Right forelimb (tissue), 1 donor: ENCODE results near the gene TMEM156.
A peak's percentile ranks its signal among the peaks of the same experiment; 100 is the strongest.
"Not testable (repeated sequence)": the region's sequence is repeated elsewhere in the genome, so short reads cannot be mapped to it uniquely, and the experiment has no call there.

Experiments
- DNase-seq: peaks from one replicate; pipeline ENCODE4 v3.0.0-alpha.2; 2018

The TMEM156 gene

DNA sequence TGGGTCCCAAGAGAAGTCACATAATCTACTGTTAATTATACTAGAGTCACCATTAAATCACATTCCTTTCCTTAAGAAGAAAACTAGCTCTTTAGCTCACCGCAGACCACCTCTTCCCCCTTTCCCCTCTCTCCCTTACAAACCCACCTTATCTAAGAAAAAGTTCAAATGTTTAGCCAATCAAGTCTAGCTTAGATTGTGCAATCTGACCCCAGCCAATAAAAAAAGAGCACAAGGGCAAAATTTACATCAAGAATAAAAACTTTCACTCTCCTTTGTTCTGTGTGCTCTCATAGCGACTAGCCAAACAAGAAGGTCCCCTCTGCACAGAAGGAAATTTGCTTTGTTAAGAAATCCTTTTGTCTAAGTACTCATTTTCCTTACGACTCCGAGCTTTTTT lies 76.3 kb downstream of the TMEM156 start:
- no peak for DNase-seq

DNA sequence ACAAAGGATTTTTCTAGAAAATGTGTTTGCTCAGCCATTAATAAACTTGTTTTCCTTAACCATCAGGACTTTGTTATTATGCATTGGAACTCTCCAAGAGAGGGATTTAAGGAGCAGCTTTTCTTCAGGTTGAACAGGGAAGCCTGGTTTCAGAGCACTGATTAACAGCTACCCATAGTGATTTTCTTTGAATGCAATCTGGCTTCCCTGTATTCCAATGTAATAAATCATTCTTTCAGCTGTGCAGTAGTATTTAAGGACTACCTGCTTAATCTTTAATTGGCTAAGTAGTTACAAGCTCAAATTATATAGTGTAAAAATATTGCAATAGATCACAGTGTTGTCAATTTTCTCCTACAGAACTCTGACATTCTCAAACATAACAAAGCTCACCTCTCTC lies 77.5 kb downstream of the TMEM156 start:
- no peak for DNase-seq

DNA sequence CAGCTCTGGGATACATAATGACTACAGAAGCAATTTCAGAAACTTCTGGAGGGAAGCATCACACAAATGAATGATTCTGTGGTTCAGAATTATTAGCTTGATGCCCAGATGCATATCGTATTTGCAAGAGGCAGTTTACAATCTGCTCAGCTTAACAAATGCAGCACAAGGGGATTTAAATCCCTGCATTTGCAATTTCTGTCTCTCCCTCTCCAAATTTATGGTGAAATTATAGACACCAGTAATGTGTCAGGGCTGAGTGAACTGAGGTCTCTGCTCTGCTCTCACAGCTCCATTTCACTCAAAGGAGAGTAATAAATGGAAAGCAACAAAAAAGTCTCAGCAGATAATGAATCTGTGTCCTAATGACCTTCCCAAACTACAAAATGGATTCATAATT lies 80.2 kb downstream of the TMEM156 start:
- no peak for DNase-seq

DNA sequence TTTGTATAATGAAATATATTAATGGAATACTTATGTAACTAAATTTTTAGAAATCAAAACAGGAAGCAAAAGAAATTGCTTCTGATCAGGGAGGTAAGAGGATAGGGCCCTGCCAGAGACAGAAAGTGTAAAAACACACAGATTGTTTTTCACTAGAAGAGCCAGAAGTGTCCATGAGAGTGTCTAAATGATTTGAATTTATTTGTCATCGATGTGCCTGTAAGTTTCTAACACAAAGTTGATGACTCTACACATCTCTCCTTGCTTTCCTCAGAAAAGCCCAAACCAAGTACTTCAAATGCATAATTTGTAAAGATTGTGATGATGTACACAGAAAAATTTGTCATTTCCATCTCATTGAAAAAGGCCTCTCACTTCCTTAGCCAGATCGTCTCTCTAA lies 80.6 kb downstream of the TMEM156 start:
- no peak for DNase-seq

DNA sequence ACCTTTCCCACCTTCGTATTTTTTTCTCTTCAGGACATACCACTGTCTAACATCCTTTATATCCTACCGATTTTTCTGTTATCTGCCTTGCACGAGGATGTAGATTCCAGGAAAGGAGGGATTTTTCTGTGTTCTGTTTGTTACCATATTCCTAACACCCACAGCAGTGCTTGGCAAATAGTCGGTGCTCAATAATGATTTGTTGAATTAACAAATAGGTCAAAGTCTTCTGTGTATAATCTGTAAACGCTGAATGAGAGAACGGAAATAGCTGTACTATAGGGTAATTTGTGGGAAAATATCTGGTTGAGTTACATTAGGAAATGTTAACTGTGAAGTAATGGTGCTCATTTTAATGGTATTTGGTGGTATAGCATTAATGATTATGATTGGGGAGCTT lies 81.5 kb downstream of the TMEM156 start:
- DNase-seq = no peak

DNA sequence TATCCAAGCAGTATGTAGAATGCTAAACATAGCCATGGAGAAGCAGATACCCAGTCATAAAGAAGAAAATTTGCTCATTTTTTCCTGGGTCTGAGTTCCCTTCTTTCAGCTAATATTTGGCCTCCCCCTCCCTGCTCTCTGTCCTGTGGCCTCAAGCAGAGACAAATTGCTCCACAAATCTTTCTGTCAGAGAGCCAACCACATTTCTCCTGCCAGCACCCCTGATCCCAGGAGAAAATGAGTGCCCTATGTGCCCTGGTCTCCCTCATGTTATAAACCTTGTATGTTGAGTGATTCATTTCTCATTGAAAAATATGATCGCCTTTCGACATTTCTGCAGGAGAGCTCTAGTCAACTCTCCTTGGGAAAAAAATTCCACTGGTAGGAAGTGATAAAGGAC lies 82.0 kb downstream of the TMEM156 start:
- DNase-seq = no peak

DNA sequence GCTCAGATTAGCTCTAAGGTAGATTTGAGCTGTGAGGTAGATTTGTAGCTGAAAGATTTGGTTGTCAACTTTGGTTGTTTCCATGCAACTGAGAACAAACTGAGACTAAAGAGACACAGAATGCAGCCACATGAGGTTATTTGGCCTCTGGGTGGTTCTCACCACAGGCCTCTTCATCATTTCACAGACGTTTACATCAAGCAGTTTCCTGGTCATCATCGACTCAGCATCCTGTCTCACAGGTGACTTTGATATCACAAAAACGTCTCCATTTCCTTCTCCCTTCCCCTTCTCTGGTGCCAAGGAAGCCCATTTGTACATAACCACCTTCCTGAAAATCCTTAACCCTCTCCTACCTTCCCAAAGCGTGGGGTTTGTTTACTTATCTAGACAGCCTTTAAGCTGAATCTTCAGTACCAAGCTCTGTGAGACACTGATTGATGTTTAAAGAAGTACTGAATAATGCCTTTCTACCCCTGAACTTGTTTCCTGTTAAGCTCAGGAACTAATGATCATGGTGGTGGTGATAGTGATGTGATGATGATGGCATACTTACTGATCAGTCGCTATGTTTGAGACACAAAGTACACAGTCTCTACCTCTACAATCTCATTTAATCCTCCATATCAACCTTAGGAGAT lies 82.7 kb downstream of the TMEM156 start:
- DNase-seq = no peak

DNA sequence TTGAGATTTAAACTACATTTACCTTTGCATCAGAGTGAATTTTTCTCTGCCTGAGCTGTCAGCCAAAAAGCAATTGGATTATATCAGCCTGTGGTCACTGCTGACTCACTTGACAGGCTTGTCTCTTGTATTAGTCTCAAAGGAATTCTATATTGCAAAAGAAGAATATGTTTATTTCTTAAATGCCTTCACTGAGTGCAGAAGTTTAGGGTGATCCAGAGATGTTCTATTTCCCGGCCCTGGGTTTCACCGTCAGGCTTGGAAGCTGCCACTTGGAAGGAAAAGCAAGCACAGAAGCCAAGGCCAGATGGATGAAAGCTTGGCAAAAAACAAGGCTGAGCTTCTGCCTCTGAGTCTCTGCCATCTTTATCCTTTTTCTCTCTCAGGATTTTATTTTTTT lies 83.7 kb downstream of the TMEM156 start:
- no peak for DNase-seq

DNA sequence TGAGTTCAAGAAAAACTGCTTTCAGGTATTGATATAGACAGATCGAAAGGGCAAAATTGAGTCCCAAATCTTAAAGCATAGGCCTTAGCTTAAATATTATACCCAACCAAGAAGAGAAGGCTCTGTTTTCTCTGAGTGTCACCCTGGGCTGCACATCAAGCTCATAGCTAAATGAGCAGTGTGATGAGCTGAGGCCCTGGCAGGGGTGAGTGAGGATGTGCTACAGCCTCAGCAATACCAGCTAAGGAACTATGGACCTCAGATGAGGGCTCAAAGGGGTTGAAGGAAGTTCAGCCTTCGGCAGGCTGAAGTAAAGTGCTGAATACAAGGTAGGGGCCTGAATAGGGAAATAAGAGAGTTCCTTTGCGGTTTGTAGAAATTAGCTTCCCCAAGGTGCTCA lies 85.3 kb downstream of the TMEM156 start:
- DNase-seq = no peak

DNA sequence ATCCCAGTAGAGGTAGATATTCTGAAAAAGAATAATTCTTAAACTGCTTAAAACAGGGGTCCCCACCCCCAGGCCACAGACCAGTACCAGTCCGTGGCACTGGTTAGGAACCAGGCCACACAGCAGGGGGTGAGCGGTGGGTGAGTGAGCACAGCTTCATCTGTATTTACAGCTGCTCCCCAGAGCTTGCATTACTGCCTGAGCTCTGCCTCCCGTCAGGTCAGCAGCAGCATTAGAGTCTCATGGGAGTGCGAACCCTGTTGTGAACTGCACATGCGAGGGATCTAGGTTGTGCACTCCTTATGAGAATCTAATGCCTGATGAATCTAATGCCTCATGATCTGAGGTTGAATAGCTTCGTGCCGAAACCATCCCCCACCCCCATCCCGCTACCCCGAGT lies 87.8 kb downstream of the TMEM156 start:
- no peak for DNase-seq

DNA sequence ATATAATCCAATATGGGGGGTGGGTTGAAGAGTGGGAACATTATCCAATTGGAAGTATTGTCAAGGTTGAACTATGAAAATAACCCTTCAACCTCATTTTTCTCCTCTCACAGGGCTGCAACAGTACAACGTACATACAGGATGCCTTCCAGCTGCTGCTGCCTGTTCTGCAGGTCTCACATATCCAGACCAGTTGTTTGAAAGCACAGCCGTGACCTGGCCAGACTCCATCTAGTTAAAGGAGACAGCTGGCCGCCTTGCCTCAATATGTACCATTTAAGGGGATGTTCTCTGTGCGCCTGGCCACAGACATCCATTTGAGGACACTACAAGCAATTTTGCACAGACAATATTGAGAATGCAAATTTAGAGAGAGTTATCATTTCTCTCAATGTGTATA lies 88.9 kb downstream of the TMEM156 start:
- DNase-seq = peak; percentile 76

DNA sequence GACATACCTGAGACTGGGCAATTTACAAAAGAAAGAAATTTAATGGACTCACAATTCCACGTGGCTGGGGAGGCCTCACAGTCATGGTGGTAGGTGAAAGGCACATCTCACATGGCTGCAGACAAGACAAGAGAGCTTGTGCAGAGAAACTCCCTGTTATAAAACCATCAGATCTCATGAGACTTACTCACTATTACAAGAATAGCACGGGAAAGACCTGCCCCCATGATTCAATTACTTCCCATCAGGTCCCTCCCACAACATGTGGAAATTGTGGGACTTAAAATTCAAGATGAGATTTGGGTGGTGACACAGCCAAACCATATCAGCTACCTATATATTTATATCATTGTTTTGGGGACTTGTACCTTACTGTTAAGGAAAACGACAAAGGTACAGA lies 90.3 kb downstream of the TMEM156 start:
- not testable (repeated sequence) for DNase-seq

DNA sequence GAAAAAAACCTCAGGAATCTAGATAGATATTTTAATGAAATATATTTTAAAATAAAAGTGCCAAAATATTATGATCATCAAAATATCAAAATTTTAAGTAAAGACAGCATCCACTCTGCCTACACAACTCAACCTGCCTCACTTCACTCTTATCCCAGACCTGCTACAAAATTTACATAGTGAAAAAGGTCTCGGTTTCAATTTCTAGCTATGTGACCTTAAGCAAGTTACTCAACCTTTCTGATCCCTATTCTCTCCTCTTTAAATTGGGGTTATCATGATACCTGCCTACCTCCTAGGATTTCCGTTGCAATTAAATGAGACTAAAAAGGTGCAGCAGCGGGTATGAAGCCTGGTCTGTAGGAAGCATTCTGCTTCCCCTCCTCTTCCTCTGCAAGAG lies 91.7 kb downstream of the TMEM156 start:
- no peak for DNase-seq

DNA sequence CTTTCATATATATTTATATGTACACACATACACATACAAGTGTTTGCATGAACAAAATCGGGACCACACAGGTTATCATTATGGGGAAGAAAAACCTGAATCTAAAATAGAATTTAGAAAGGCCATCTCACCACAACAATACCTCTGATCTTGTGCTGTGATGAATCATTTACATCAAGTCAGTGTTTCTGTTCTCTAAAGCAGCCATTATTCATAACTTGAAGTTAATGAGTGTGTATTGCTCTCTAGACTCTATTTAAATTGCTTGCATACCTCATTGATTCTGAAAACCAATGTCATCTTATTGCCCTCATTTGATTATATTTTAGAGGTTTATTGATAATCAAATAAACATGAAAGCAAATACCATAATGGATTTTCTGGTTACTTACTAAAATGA lies 93.0 kb downstream of the TMEM156 start:
- DNase-seq = no peak

DNA sequence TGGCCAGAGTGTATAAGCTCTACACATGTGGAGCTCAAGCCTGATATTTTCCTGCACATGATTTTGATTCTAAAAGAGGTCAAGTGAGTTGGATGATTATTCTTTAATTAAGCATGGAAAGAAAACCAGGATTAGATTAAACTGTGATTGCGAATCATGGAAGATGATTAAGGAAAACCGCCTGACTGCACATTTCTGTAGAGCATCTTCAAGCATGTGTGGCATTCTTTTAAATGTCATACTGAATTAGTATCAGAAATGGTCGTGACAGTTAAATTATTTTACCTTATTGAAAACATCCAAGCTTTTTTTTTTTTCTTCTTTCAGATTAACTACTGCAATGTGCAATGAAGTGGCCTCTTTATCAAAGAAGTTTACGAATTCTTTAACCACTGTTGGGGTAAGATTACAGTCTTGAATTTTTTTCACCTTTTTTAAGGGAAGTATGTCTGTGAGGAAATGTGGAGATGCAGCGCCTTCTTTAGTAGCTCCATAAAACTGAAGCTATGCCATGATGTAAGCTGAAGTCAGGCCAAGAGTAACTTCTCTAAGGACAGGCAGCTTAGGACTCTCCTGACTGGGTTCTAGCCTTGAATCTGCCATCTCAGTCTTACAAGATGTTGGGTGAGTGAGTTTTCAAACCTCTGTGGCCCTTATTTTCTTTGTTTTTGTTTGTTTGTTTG lies 96.7 kb downstream of the TMEM156 start:
- DNase-seq = no peak

DNA sequence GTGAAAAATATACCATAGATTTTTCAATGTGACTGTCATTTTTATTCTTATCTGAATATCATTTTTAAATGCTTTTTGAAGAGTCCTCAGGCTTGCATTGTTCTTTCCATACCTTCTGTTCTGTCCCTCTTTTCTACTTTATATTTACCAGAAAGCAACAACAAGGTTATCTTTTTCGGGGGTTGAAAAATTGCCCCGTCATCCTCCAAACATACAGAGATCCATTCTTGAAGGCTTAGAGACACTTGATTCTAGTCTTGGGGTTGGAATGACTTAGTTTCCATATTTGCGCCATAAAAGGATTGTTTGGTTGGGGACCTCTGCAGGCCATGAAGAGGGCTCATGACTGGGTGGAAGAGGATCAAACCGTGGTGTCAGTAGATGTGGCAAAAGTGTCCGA lies 101.1 kb downstream of the TMEM156 start:
- no peak for DNase-seq

DNA sequence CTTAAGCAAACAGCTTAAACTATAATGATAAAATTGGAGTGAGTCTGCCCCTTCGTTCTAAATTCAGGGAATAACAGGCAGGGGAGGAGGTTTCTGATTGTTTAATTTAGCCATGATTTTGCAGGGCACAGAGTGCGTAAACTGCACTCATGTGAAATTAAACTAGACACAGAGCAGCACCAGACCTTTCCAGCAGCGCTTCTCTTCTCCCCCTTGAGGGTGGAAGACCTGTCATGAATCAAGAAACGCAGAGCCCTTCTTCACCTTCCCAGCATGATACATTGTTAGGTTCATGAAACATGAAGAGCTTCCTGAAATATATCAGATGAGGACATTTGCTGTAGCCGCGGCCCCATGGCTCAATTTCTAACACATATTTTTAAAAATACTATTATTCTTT lies 101.5 kb downstream of the TMEM156 start:
- no peak for DNase-seq

DNA sequence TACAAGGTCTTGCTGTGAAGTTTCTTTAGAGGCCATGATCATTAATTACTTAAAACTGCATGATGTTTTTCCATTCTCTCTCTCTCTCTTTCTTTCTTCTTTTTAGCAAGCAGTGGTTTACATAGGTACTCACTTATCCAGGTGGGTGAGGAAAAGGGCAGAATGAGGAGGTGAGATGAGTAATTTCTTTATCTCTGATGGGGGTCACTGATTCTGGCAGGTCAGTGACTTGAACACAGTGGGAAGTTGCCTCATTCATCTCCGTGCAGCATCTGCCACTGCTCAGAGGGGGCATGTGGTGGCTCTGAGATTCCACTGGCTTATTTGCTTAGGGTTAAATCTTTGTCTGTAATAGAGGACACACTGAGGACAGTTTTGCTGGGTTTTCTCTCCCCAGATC lies 102.0 kb downstream of the TMEM156 start:
- DNase-seq = no peak

DNA sequence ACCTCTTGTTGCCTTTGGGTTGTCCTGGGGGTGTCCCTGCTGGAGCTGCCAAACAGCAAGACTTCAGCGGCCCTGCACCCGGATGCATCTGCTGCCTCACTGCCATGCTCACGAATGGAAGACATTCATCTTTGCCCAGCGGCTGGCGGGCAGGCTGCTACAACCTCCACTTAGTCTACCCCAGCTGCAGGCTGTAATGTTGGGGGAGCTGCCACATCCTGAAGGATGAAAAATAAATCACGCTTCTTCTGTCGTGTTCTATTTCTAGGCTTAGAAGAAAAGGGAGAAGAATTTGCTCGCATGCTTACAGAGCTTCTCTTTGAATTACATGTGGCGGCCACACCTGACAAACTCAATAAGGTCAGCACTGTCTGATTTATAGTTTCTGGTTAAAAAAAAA lies 103.2 kb downstream of the TMEM156 start:
- no peak for DNase-seq

DNA sequence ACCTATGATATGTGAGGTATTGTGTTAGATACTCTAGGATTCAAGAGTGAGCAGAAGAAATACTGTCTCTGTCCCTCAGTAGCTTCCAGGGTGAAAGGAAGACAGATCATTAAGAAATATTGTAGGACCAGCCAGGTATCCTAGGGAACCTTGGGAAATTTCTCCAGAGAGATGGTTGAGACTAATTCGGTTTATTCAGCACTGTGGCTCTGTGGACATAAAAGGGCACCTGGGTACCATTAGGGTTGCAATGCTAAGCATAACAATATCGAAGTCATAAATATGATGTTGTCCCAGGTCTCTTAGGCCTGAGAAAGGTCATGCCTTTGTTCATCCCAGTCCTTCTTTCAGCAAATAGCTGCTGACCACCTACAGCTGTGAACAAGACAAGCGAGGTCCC lies 103.6 kb downstream of the TMEM156 start:
- no peak for DNase-seq

DNA sequence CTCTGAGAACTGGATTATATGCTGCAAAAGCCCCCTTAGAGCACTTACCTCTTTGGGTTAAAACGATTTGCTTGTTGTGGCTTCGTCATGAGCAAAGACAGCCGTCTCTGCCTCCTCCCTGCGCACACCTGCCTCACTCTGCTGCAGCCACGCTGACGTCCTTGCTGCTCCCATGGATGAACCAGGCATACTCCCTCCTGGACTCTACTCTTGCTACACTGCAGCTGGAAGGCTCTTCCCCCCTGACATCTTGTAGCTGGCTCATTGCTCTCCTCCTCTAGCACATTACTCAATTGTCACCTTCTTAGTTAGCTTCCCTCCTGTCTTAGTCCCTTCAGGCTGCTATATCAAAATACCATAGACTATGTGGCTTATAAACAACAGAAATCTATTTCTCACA lies 105.3 kb downstream of the TMEM156 start:
- DNase-seq = no peak

DNA sequence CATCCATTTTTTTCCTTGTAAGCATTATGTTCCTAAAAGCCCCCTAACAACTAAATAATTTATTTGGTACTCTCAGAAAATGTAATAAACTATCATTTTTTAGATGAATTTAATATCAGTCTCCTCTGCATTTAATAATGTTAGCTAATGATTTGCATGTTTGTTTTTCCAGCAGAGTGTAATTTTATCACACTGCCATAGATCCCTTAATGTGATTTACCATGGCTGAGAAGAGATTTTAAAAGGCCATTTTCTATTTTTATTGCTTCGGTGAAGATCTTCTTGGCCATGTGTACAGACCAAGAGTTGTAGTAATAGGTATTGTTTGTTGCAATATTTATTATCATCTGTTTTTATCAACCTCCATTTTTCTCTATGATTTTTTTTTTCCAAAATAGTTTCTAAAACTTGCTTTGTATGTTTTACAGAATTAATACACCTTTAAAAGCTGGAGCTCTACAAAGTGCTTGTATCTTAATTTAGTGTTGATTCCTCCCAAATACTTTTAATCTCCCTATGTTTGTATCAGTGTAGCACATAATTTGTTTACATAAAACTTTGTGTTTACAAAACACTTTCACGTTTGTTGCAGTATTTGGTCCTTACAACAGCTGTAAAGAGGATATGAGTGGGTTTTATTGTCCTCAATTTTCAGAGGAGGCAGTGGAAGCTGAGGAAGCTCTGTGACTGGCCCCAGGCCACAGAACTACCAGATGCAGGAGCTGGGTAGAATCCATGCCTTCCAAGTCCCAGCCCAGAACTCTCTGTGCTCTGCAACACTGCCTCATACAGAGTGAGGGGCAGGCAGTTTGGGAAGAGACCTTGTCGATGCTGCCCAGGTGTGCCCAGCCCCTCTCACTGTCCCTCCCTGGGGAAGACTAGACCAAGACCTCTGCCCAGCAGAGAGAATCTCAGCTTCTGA lies 106.5 kb downstream of the TMEM156 start:
- DNase-seq = no peak

DNA sequence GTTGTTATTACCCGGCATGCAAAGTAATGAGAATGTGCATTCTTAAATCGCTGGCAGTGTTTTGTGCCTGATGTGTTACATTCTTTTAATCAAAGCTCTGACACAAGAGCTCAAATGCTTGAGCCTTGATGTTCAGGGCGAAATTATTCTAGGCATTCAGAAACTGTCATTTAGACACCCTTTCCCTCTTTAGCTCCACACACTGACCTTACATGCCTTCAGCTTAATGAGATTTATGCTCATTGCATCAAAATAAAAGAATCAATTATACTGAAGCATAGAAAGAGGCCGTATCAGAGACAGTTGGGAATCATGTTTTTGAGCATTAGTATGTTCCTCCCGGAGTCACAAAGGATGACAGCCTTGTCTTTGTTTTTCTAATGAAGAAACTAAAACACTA lies 107.9 kb downstream of the TMEM156 start:
- DNase-seq = no peak

DNA sequence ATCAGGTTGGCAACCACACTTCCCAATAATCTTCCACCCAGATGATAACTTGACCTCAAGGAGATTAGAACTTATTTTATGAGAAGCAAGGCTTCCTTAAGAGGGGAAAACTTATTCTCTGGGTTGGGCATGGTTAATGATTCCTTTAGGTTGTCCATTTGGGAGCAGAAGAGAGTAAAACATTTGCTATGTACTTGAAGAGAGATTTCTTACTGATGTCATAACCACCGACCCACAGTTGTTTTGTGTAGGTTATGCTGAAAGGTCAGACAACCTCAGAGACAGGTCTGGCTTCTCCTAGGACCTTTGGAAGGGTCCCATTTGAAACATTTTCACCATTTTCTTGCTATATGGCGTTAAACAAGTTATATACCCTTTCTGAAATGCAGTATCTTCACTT lies 108.5 kb downstream of the TMEM156 start:
- DNase-seq = no peak
